Epithelial cell of prostate (primary cell): ENCODE data around the gene AUH.
A peak's percentile ranks its signal among the peaks of the same experiment; 100 is the strongest.

Experiments
- DNase-seq: peaks from one replicate; pipeline ENCODE4 v3.0.0-alpha.2; 2011; ENCODE audit warnings: low read depth, low spot score
- H3K27ac ChIP-seq: fragments of 450-650 bp; 2 replicates; pipeline ENCODE4 v1.5.1; 2017; ENCODE audit warnings: mild to moderate bottlenecking

The AUH gene

GRCh38 chr9:91179237-91180138, 182.2 kb downstream of the AUH start:
- no peak for DNase-seq
- no peak overlapping the region for H3K27ac ChIP-seq

- DNase-seq: no peak
- H3K27ac ChIP-seq: peak overlapping the region; percentile 61
Measured at GRCh38 chr9:91178281-91179236, 183.2 kb downstream of the AUH start.

- peak overlapping the region; percentile 61 for H3K27ac ChIP-seq
- DNase-seq: peak; percentile 68
Measured at GRCh38 chr9:91177661-91178280, 183.9 kb downstream of the AUH start.

- H3K27ac ChIP-seq: peak overlapping the region; percentile 61
- DNase-seq: no peak
Measured at GRCh38 chr9:91177081-91177480, 184.6 kb downstream of the AUH start.

DNA sequence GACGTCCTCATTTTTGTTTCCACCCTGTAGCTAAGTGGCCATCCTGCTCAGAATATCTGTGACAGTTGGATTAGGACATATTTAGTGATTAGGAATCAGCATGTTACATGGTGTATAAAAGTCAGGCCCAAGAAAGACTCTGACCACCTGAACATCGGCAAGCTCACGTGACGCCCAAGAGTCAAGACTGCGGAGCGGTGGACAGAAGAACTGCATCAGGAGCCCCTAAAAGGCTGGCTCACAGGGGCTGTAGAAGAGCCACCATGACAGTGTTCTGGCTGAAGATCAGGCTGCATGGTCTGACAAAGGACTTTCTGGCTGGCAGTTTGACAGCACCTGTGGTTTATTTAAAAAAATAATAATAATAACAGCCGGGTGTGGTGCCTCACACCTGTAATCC, 185.3 kb downstream of the AUH start:
- DNase-seq: no peak
- no peak overlapping the region for H3K27ac ChIP-seq

DNA sequence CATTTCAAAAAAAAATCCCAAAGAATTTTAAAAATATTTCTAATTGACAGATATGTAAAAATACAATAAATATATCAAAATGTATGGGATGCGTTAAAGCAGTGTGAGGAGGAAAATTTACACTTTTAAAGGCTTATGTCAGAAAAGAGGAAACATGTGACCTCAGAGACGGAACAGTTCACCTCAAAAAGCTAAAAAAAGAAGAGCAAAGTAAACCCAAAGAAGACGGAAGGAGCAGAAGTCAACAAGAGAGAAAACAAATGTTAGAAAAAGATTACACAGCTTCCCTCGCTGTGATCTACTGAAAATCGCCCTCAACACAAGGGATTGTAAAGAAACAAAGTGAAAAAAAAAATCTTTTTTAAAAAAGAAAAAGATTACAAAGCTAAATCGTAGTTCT, 186.9 kb downstream of the AUH start:
- no peak overlapping the region for H3K27ac ChIP-seq

GRCh38 chr9:91172329-91172728, 189.4 kb downstream of the AUH start:
- DNase-seq: no peak
- no peak overlapping the region for H3K27ac ChIP-seq

More for the DNA sequence above, 186.9 kb downstream of the AUH start:
- no peak for DNase-seq

DNA sequence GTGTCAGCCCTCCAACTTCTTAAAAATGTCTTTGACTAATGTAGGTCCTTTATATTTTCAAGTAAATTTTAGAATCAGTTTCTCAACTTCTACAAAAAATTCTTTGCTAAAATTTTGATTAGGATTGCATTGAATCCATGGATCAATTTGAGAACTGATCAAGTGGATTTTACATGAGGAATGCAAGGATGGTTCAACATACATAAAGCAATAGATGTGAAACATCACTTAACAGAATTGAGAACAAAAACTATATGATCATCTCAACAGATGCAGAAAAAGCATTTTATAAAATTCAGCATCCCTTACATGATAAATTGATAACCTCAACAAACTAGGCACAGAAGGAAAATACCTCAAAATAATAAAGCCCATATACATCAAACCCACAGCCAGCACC, 190.8 kb downstream of the AUH start:
- no peak for DNase-seq
- H3K27ac ChIP-seq: no peak overlapping the region

- no peak overlapping the region for H3K27ac ChIP-seq
- DNase-seq: no peak
Measured at GRCh38 chr9:91166796-91167366, 194.8 kb downstream of the AUH start.

GRCh38 chr9:91164724-91165520, 196.8 kb downstream of the AUH start:
- DNase-seq: peak; percentile 81
- no peak overlapping the region for H3K27ac ChIP-seq
